Cortex of kidney (tissue), 1 donor: ENCODE data around the gene WDR53.
"Not testable (repeated sequence)": the region's sequence is repeated elsewhere in the genome, so short reads cannot be mapped to it uniquely, and the experiment has no call there.

Experiments used
- DNase-seq: peaks from one replicate; lab custom pipeline; 2025; lab: John Stamatoyannopoulos, UW

WDR53 gene

DNA sequence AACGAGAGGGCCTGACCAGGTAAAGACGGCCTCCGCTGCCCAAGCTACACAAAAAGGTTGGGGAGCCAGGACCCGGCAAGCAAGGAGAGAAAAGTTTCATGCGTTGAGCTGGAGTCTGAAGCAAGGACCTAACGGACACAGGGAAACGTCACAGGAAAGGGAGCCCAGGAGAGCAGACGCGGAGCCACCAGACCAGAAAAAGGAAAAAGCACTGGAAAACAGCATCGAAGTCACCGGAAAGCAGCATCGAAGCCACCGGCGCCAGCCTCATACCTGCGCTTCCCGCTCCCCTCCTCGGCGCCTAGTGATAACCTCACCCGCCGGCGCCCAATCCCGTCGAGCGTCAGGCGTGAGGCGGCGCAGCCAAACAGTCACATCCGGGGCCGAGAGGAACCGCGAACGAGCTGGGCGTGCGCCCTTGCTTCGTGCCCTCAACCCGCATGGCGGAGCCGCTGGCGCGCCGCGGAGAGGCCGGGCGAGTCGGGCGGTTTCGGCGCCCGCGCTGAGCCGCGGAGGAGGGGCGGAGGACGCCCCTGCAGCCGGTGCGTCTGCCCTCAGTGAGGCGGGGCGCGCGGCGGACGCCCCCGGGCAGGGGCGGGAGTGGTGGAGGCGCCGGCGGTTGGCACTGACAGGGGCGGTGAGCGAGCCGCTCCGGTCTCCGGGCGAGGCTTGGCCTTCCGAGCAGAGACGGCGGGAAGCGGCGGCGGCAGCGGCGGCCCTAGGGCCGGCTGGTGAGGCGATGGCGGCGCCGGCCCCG lies at the start of gene WDR53, which contains the start of gene FBXO45:
Gene WDR53 (minus strand): TSS at position 309 of the 757 bp plus-strand sequence. CDS start 7,079 bp downstream, outside the sequence.
Gene FBXO45 (plus strand): TSS at position 415 of the 757 bp plus-strand sequence. CDS start 325 bp downstream, at position 740.
- peak; percentile 67 for DNase-seq

DNA sequence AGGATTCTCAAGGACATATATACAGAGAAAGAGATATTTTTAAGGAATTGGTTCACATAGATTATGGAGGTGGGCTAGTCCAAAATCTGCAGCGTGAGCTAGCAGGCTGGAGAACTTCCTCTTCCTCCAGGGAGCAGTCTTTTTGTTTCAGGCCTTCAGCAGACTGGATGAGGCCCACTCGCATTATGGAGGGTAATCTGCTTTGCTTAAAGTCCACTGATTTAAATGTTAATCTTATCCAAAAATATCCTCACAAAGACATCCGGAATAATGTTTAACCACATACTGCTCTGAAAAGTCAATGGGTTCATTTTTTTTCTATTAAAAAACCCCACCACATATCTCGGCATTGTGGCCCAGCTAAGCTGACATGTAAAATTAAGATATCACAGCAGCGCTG lies 48.9 kb upstream of the WDR53 start:
- no peak for DNase-seq

DNA sequence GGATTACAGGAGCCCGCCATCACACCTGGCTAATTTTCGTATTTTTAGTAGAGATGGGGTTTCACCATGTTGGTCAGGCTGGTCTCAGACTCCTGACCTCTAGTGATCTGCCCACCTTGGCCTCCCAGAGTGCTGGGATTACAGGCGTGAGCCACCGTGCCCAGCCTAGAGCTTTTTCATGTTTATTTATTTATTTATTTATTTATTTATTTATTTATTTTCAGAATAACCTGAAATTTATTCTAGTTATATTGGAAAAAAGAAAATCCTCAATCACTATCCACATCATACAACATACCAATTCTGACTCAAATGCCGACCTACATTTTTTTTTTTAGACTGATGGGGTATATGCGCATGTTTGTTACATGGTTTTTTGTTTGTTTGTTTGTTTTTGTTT lies 46.9 kb upstream of the WDR53 start:
- DNase-seq = not testable (repeated sequence)

GRCh38 chr3:196611761-196612483 lies 43.6 kb upstream of the WDR53 start:
- no peak for DNase-seq

DNA sequence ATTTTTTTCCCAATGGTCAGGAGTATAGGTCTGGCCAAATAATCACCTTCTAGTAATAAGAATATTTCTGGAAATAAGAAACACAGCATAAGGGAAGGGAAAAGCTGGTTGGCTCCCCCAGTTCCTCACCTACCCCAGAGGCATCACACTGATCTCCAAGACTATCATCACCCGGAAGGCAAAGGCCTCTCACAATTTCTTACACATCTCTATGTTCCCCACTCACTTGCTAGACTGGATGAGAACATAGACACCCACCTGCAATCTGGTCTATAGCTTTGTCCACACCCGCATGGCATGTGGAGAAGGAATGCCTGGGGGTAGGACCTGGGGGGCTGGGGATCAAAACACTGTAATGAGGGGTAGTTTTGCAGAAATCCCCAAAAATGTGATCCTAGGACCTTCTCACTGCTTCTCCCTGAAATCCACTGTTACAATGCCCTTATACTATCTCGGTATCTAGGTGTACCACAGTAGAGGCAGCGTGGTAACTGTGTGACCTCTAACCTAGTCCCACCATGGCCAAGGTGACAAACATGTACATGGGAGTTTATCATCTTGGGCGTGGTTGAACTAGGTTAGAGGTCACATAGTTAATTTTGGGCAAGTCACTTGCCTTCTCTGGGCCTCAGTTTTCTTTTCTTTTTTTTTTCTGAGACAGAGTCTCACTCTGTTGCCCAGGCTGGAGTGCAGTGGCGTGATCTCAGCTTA lies 41.6 kb upstream of the WDR53 start:
- DNase-seq = no peak

DNA sequence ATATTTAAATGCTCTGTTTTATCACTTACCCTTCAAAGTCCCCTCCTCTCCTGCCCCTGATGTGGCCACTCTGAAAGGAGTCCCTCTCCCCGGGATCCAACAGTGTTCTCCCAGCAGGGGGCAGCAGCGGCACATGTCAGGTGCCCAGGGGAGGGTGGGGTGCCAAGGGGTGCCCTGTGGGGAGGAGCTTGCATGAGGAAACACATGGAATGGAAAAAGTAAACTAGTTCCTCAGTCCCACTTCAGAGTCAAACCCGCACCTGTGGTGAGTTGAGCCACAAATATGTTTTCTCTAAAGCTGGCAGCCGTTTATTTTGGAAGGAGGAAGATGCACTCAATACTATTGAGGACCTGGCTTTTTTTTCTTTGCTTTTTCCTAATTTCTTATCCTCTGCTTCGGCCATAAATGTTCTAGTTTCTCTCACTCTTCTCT lies 41.0 kb upstream of the WDR53 start:
- DNase-seq = no peak

- DNase-seq = no peak
Measured at GRCh38 chr3:196608693-196609092, 40.3 kb upstream of the WDR53 start.

GRCh38 chr3:196604548-196604947 lies 36.2 kb upstream of the WDR53 start:
- DNase-seq = no peak

DNA sequence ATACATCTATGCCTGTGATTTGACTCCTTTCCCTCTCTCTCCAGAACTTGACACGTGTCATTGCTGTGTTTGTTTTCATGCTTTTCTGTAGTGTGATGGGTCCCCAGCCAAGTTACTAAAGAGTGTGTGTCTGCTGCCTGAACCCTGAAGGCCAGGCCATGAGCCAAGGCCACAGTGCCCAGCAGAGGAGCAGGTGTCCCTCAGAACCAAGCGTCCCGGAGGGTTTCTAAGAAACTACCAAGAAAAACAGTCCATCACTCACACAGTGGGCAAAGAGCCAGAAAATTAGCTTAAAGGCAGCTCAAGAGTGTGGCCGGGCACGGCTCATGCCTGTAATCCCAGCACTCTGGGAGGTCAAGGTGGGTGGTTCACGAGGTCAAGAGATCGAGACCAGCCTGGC lies 35.3 kb upstream of the WDR53 start:
- no peak for DNase-seq

- DNase-seq = no peak
Measured at GRCh38 chr3:196602673-196603072, 34.3 kb upstream of the WDR53 start.

DNA sequence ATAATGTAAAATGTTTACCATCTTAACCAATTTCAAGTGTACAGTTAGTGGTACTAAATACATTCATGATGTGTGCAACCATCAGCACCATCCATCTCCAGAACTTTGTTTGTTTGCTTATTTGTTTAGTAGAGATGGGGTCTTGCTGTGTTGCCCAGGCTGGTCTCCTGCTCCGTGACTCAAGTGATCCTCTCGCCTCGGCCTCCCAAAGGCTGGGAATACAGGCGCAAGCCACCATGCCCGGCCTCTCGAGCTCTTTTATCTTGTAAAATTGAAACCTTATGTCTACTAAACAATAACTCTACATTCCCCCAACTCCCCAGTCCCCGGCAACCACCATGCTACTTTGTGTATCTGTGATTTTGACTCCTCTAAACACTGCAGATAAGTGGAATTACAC lies 32.0 kb upstream of the WDR53 start:
- DNase-seq = no peak

- DNase-seq = no peak
Measured at GRCh38 chr3:196599734-196600128, 31.4 kb upstream of the WDR53 start.

DNA sequence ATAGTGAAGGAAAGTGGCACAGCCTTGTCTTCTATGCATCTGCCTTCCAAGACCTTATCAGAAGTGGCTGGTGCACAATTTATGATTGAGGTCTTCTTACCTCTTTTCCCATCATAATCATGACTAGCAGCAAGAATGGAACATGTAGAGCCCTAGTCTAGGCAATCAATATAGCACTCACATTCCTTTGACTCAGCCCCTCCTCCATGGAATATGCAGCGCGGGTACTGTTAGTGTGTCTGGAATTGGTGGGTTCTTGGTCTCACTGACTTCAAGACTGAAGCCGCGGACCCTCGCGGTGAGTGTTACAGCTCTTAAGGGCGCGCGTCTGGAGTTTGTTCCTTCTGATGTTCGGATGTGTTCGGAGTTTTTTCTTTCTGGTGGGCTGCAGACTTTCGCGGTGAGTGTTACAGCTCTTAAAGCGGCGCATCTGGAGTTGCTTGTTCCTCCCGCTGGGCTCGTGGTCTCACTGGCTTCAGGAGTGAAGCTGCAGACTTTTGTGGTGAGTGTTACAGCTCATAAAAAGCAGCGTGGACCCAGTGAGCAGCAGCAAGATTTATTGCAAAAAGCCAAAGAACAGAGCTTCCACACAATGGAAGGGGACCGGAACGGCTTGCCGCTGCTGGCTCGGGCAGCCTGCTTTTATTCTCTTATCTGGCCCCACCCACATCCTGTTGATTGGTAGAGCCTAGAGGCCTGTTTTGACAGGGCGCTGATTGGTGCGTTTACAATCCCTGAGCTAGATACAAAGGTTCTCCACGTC lies 29.8 kb upstream of the WDR53 start:
- DNase-seq = not testable (repeated sequence)

DNA sequence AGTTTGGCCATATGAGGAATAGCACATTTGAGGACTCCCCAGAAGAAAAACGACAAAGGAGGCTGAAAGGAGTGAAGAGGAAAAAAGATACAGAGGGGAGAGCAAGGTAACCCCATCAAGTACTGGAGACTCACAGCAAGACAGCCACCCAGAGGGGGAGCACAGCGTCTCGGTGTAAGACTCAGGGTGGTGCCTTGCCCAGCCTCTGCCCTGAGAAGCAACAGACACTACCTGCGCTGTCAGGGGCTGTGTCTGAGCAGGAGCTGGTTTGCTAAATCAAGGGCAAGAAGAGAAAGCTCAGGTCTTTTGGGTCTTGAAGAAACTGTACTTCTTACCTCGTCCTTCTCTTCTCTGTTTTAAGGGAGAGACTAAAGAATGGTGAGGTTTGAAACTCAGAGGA lies 28.0 kb upstream of the WDR53 start:
- DNase-seq = no peak

GRCh38 chr3:196590279-196590678 lies 21.9 kb upstream of the WDR53 start:
- DNase-seq = no peak

- DNase-seq = no peak
Measured at GRCh38 chr3:196585044-196585757, 16.8 kb upstream of the WDR53 start.

DNA sequence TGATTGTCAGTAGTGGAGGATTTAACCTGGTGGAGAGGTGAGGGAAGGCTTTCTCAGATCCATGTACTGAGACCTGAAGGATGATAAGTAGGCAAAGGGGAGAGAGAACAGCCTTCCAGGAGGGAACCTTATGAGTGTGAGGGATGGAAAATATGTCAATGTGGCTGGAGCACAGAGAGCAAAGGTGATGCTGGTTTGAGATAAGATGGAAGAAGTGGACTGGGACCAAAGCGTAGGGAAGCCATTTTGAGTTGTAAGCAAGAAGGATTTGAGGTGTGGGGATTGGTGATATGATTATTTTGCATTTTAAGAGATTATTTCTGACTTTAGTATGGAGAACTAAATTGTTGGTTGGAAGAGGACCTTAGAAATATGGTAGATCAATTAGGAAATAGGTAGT lies 4.0 kb upstream of the WDR53 start:
- DNase-seq = no peak

GRCh38 chr3:196570332-196570731 lies 2.0 kb upstream of the WDR53 start:
- not testable (repeated sequence) for DNase-seq

- DNase-seq = no peak
Measured at GRCh38 chr3:196569003-196569516, 706 bp upstream of the WDR53 start.

DNA sequence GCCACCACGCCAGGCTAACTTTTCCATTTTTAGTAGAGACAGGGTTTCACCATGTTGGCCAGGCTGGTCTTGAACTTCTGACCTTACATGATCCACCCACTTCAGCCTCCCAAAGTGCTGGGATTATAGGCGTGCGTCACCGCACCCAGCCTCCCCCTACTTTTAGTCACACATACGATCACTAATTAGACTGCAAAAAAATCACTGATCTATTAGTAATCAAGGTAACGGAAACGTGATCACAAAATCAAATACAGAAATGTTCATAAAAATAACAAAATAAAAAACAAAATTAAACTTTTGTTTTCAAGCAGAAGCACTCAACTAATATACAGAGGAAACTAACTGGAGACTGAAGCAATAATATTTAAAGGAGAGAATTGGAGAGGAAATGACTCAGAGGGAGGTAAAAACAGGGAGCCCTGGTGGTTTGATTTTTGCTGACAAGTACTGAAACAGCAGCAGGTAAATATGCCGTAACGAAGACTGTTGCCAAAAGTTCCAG lies 4.6 kb downstream of the WDR53 start:
- DNase-seq = no peak

GRCh38 chr3:196559826-196560225 lies 8.5 kb downstream of the WDR53 start:
- DNase-seq = no peak
